OCI-LY7 (cell line): ENCODE results near the gene ITPKB. TPM values are rescaled to one million over a fixed set of nuclear protein-coding genes. Genes with fewer than 3 reads are reported as not detected.
"Not testable (repeated sequence)": the region's sequence is repeated elsewhere in the genome, so short reads cannot be mapped to it uniquely, and the experiment has no call there.

Experiments used
- BruUV-seq: library from RNA; stranded (reverse); fragments of 400-500 nt; replicated peaks from 2 replicates; lab custom pipeline; 2021; lab: Mats Ljungman, UMichigan
- CTCF ChIA-PET: fragments of 300-600 bp; sonication (Branson Sonifier 250); formaldehyde crosslinking; loops from one replicate; lab custom pipeline; 2022; ENCODE audit warnings: antibody characterized with exemption; ENCODE audit not compliant: unreplicated experiment; lab: Charles Lee
- POLR2A ChIA-PET: fragments of 300-600 bp; sonication (Branson Sonifier 250); formaldehyde crosslinking; loops from one replicate; lab custom pipeline; 2022; ENCODE audit warnings: antibody characterized with exemption; lab: Charles Lee
- DNase-seq: peaks from one replicate; pipeline ENCODE4 v3.0.0-alpha.2; 2015; ENCODE audit warnings: low spot score
- H2AFZ ChIP-seq: fragments of 200-600 bp; sonication (generic), shearing (Covaris generic); 2 replicates; pipeline ENCODE4 v1.6.1; 2014; ENCODE audit warnings: mild to moderate bottlenecking, antibody characterized with exemption, low read length, moderate library complexity
- H3K27ac ChIP-seq: fragments of 200-600 bp; sonication (generic); 2 replicates; pipeline ENCODE4 v1.5.1; 2014; ENCODE audit warnings: mixed run types, low read depth, mild to moderate bottlenecking, moderate library complexity, low read length, inconsistent platforms; ENCODE audit not compliant: poor library complexity, severe bottlenecking
- H3K36me3 ChIP-seq: fragments of 200-600 bp; sonication (generic); 2 replicates; pipeline ENCODE4 v1.6.1; 2014; ENCODE audit warnings: mild to moderate bottlenecking, antibody characterized with exemption, low read length, moderate library complexity, mixed read lengths; ENCODE audit not compliant: insufficient read depth
- H3K4me1 ChIP-seq: fragments of 200-600 bp; sonication (generic); 2 replicates; pipeline ENCODE4 v1.5.1; 2014; ENCODE audit warnings: mild to moderate bottlenecking, low read length; ENCODE audit not compliant: insufficient read depth, poor library complexity, severe bottlenecking
- H3K4me2 ChIP-seq: fragments of 200-600 bp; sonication (generic); 2 replicates; pipeline ENCODE4 v1.6.1; 2014; ENCODE audit warnings: mild to moderate bottlenecking, low read length
- H3K4me3 ChIP-seq: fragments of 200-600 bp; sonication (generic); 2 replicates; pipeline ENCODE4 v1.5.1; 2014; ENCODE audit warnings: mild to moderate bottlenecking, low read depth, low read length; ENCODE audit not compliant: poor library complexity, severe bottlenecking
- H3K79me2 ChIP-seq: fragments of 200-600 bp; sonication (generic); 2 replicates; pipeline ENCODE4 v1.6.1; 2016; ENCODE audit warnings: low read depth, mild to moderate bottlenecking, low read length, moderate library complexity, mixed read lengths; ENCODE audit not compliant: insufficient read depth
- H3K9me2 ChIP-seq: fragments of 200-600 bp; sonication (generic); 2 replicates; pipeline ENCODE4 v1.6.1; 2016; ENCODE audit warnings: mild to moderate bottlenecking, low read length, mixed read lengths; ENCODE audit not compliant: insufficient read depth
- H3K9me3 ChIP-seq: fragments of 200-600 bp; sonication (generic); 2 replicates; pipeline ENCODE4 v1.6.1; 2014; ENCODE audit warnings: mild to moderate bottlenecking, mixed run types, low read length, mixed read lengths
- H4K20me1 ChIP-seq: fragments of 200-600 bp; sonication (generic); 2 replicates; pipeline ENCODE4 v1.6.1; 2014; ENCODE audit warnings: mild to moderate bottlenecking, antibody characterized with exemption, low read length, moderate library complexity, mixed read lengths; ENCODE audit not compliant: insufficient read depth
- EZH2phosphoT487 ChIP-seq: fragments of 200-600 bp; sonication (generic); IDR thresholded peaks from 2 replicates; pipeline ENCODE4 v1.6.1; 2018; ENCODE audit warnings: low read depth, borderline replicate concordance, mild to moderate bottlenecking, mixed run types, antibody characterized with exemption, low read length, moderate library complexity, mixed read lengths
- intact Hi-C: fragments of 100-400 bp; cut with micrococcal nuclease; formaldehyde crosslinking; loops from one replicate; pipeline ENCODE4 v1.10.0; 2022; ENCODE audit not compliant: unreplicated experiment
- total RNA-seq, 2 experiments: library from RNA; depleted of rRNA in 1 of 2; stranded (reverse); fragments of >200 nt in 1 of 2; shearing (Covaris generic) in 1 of 2; gene quantifications; 2 replicates each; pipeline ENCODE4 v1.2.3, GENCODE V29; 2014 to 2022
- TF ChIP-seq, protein P1 (sequence below): fragments of 200-600 bp; sonication (generic); conservative IDR thresholded peaks from 2 replicates; pipeline ENCODE4 v1.5.1; 2014; ENCODE audit warnings: mild to moderate bottlenecking, antibody characterized with exemption, low read length, moderate library complexity, mixed read lengths

ITPKB gene
- total RNA-seq, 2 experiments from 2014 or later, result 20.5 to 33.3 TPM

DNA sequence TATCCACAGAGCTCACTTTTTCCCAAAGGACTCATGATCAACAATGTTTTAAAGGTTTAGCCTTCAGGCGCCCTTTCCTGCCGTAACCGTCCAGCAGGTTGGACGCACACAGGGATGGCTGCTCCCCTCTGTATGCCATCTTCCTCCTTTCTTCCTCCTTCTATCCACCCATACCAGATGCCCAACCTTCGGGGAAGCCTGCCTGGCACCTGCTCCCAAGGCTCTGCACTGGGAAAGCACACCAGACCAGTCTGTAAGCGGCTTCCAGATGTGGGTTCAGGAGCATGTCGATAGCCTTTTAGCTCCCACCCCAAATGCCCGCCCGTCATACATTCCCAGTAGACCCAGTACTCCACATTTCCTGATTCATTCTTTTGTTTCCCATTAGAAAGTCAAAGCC lies 137.6 kb downstream of the ITPKB start:
- no peaks in the 10 kb centered on the region for H3K36me3 ChIP-seq
- ChIA-PET POLR2A (interaction anchor here (0.5 to 0.6 kb wide), 2 partner anchors 41 to 1453 kb away, joined by 3 read pairs; no protein-coding TSS in a partner anchor), CTCF (no interaction called here)
- no peaks in the 10 kb centered on the region for H3K79me2 ChIP-seq
- TF ChIP-seq EZH2phosphoT487, result no peak
- TF ChIP-seq, protein P1, sequence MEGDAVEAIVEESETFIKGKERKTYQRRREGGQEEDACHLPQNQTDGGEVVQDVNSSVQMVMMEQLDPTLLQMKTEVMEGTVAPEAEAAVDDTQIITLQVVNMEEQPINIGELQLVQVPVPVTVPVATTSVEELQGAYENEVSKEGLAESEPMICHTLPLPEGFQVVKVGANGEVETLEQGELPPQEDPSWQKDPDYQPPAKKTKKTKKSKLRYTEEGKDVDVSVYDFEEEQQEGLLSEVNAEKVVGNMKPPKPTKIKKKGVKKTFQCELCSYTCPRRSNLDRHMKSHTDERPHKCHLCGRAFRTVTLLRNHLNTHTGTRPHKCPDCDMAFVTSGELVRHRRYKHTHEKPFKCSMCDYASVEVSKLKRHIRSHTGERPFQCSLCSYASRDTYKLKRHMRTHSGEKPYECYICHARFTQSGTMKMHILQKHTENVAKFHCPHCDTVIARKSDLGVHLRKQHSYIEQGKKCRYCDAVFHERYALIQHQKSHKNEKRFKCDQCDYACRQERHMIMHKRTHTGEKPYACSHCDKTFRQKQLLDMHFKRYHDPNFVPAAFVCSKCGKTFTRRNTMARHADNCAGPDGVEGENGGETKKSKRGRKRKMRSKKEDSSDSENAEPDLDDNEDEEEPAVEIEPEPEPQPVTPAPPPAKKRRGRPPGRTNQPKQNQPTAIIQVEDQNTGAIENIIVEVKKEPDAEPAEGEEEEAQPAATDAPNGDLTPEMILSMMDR, result no peak
- H3K4me2 ChIP-seq, result no peak overlapping the region
- H3K9me2 ChIP-seq, result no peaks in the 10 kb centered on the region
- peaks cover 14% of the 10 kb centered on the region for H3K4me1 ChIP-seq
- H3K4me3 ChIP-seq, result no peak overlapping the region
- no peaks in the 10 kb centered on the region for H3K9me3 ChIP-seq
- no peak for DNase-seq
- intact Hi-C loops, result no loop called here
- no peak overlapping the region for H2AFZ ChIP-seq
- no TSS peak for BruUV-seq
- no peak overlapping the region for H3K27ac ChIP-seq
- no peaks in the 10 kb centered on the region for H4K20me1 ChIP-seq

DNA sequence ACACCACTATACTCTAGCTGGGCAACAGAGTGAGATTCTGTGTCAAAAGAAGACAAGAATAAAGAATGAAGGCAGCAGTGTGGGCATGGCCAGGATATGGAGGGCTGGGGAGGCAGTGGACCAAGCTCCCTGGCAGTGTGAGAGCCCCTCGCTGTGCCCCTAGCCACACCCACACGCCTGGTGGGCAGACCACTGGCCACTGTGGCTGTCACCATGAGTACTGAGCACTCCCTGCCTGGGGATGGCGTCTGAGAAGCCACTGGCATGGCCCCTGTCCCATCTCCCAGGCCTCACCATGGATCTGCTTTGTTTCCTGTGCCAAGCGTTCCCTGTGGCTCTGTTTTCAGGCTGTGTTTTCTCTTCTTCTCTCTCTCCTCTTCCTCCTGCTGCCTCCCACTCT lies 138.8 kb downstream of the ITPKB start:
- ChIA-PET CTCF (no interaction called here), POLR2A (no interaction called here)
- Histone ChIP-seq H3K36me3 (no peaks in the 10 kb centered on the region), H3K9me2 (no peaks in the 10 kb centered on the region), H3K79me2 (no peaks in the 10 kb centered on the region), H3K4me1 (peaks cover 14% of the 10 kb centered on the region), H3K9me3 (no peaks in the 10 kb centered on the region), H4K20me1 (no peaks in the 10 kb centered on the region), H2AFZ (no peak overlapping the region), H3K4me3 (no peak overlapping the region), H3K27ac (no peak overlapping the region), H3K4me2 (no peak overlapping the region)
- BruUV-seq, result no TSS peak
- no peak for DNase-seq
- intact Hi-C loops, result no loop called here
- TF ChIP-seq, protein P1, result no peak
- TF ChIP-seq EZH2phosphoT487, result no peak

DNA sequence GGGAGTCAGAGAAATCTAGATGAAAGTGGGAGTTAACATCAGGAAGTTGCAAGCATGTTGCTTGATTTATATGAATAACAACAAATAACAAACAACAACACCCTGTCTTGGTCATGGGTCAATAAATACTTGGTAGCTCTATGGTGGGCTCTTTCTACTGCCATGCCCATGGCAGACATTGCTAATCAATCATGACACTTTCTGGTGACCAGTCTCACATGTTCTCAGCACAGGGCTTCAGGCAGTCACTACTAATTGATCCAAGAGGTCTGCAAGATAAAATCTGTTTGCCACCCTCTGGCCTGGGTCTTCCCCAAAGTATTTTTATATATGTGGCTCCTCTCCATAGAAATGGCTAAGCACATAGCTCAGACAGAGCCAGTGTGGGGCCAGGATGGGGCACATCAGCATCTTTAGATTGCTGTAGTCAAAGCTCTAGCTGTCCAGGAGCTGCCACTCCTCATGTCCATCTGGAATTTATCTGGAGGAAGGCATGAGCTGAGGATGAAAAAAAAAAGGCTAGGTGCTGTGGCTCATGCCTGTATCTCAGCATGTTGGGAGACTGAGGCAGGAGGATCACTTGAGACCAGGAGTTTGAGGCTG lies 139.3 kb downstream of the ITPKB start:
- Histone ChIP-seq H3K4me2 (no peak overlapping the region), H3K4me3 (no peak overlapping the region), H3K9me3 (no peaks in the 10 kb centered on the region), H4K20me1 (no peaks in the 10 kb centered on the region), H3K27ac (no peak overlapping the region), H3K36me3 (no peaks in the 10 kb centered on the region), H3K4me1 (peaks cover 14% of the 10 kb centered on the region), H3K79me2 (no peaks in the 10 kb centered on the region), H3K9me2 (no peaks in the 10 kb centered on the region), H2AFZ (no peak overlapping the region)
- intact Hi-C loops, result no loop called here
- ChIA-PET CTCF (no interaction called here), POLR2A (no interaction called here)
- no TSS peak for BruUV-seq
- TF ChIP-seq, protein P1, result no peak
- TF ChIP-seq EZH2phosphoT487, result no peak
- DNase-seq, result no peak

DNA sequence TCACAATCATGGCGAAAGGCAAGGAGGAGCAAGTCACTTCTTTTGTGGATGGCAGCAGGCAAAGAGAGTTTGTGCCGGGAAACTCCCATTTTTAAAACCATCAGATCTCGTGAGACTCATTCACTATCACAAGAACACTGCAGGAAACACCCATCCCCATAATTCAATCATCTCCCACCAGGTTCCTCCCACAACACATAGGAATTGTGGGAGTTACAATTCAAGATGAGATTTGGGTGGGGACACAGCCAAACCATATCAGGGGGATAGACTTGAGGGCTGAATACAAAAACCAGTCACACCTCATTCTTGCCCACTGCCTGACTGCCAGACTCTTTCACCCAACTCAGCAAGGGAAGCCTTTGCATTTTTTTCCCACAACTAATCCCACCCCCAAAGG lies 140.1 kb downstream of the ITPKB start:
- H3K4me1 ChIP-seq, result peaks cover 14% of the 10 kb centered on the region
- DNase-seq, H3K27ac ChIP-seq, H3K4me3 ChIP-seq, H2AFZ ChIP-seq, POLR2A ChIA-PET, H3K4me2 ChIP-seq, H4K20me1 ChIP-seq, H3K9me2 ChIP-seq, H3K36me3 ChIP-seq, BruUV-seq, CTCF ChIA-PET, H3K9me3 ChIP-seq, H3K79me2 ChIP-seq, intact Hi-C loops: not testable (repeated sequence)
